GM12878 (cell line): ENCODE results near the gene FKBP2.

Source experiments
- CHD4 ChIP-seq: fragments of 200-600 bp; sonication (generic); IDR thresholded peaks from 2 replicates; pipeline ENCODE4 v1.6.1; 2016; ENCODE audit warnings: mild to moderate bottlenecking
- EZH2 ChIP-seq: IDR thresholded peaks from 2 replicates; pipeline ENCODE4 v1.6.1; 2012; ENCODE audit warnings: low read depth, mild to moderate bottlenecking, control low read depth, inconsistent platforms, low read length, borderline replicate concordance; ENCODE audit not compliant: control insufficient read depth
- GABPA ChIP-seq: IDR thresholded peaks from 2 replicates; pipeline ENCODE4 v1.6.1; 2014; ENCODE audit warnings: antibody characterized with exemption, low read depth, mild to moderate bottlenecking, inconsistent platforms
- POLR2A ChIP-seq: IDR thresholded peaks from 2 replicates; pipeline ENCODE4 v1.6.1; 2011; ENCODE audit warnings: low read depth, mild to moderate bottlenecking, low read length
- RAD51 ChIP-seq: fragments of 450-650 bp; IDR thresholded peaks from 2 replicates; pipeline ENCODE4 v1.6.1; 2016; ENCODE audit warnings: moderate library complexity, mild to moderate bottlenecking, inconsistent platforms
- RCOR1 ChIP-seq: conservative IDR thresholded peaks from 2 replicates; pipeline ENCODE4 v1.6.1; 2012; ENCODE audit warnings: low read depth, low read length, improper control_type of control experiment
- SMC3 ChIP-seq: IDR thresholded peaks from 2 replicates; pipeline ENCODE4 v1.6.1; 2011; ENCODE audit warnings: low read length, improper control_type of control experiment, borderline replicate concordance
- SREBF2 ChIP-seq: IDR thresholded peaks from 2 replicates; pipeline ENCODE4 v1.6.1; 2012; ENCODE audit warnings: mild to moderate bottlenecking, low read length
- TAF1 ChIP-seq: IDR thresholded peaks from 2 replicates; pipeline ENCODE4 v1.6.1; 2011; ENCODE audit warnings: mild to moderate bottlenecking, low read depth, low read length, borderline replicate concordance
- ZNF274 ChIP-seq: IDR thresholded peaks from one replicate; pipeline ENCODE4 v1.8.0; 2011; ENCODE audit not compliant: insufficient read length, insufficient read depth
- TF ChIP-seq, protein P1 (sequence below), 3 experiments: IDR thresholded peaks in 2 of 3; conservative IDR thresholded peaks in 1 of 3; 2 replicates each; pipeline ENCODE4 v1.5.1; 2011; ENCODE audit warnings: low read depth in 3 of 3, low read length in 3 of 3, mild to moderate bottlenecking in 3 of 3, control low read depth in 2 of 3, moderate library complexity in 2 of 3, inconsistent platforms in 1 of 3, mixed read lengths in 1 of 3; ENCODE audit not compliant: control insufficient read depth in 2 of 3, insufficient read depth in 1 of 3; ENCODE audit errors: extremely low read depth in 1 of 3
- TF ChIP-seq, protein P2 (sequence below): fragments of 450-650 bp; formaldehyde crosslinking; IDR thresholded peaks from 2 replicates; pipeline ENCODE4 v1.4.0; 2022; ENCODE audit warnings: mild to moderate bottlenecking, moderate library complexity
- TF ChIP-seq, protein P3 (sequence below): fragments of 150-350 bp; IDR thresholded peaks from 2 replicates; pipeline ENCODE4 v1.6.1; 2016; ENCODE audit warnings: low read depth, low read length

DNA sequence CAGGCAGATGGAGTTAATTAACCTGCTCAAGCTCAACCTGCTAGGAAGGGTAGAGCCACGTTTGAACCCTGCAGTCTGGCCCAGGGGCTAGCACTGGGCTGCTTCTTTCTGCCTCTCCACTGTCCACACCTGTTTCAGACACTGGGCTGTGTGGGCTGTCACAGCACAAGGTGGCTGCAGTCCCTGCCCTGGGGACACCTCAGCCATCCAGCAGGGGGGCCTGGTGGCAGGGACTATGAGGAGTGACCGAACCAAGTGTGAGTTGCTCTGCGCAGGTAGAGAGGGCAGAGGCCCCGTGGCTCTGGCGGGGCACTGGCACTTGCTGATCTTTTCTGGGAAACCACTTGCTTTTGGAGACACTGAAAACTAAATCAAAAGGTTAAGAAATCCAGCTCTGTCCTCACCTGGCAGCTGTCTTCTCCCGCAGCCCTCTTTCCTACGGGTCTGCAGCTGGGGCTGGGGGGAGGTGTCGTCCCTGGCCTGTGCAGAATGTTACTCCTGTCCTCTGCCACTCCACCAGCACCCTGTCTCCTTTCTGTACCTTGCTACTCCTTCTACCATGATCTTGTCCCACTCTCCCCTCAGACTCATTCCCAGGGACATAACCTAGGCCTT lies 37.8 kb downstream of the FKBP2 start:
- no peak for TF ChIP-seq SMC3
- TF ChIP-seq RCOR1, result no peak
- TF ChIP-seq, protein P1, sequence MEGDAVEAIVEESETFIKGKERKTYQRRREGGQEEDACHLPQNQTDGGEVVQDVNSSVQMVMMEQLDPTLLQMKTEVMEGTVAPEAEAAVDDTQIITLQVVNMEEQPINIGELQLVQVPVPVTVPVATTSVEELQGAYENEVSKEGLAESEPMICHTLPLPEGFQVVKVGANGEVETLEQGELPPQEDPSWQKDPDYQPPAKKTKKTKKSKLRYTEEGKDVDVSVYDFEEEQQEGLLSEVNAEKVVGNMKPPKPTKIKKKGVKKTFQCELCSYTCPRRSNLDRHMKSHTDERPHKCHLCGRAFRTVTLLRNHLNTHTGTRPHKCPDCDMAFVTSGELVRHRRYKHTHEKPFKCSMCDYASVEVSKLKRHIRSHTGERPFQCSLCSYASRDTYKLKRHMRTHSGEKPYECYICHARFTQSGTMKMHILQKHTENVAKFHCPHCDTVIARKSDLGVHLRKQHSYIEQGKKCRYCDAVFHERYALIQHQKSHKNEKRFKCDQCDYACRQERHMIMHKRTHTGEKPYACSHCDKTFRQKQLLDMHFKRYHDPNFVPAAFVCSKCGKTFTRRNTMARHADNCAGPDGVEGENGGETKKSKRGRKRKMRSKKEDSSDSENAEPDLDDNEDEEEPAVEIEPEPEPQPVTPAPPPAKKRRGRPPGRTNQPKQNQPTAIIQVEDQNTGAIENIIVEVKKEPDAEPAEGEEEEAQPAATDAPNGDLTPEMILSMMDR (IDR thresholded peaks at IDR 0.05 in 2 of 3, conservative IDR thresholded peaks at IDR 0.05 in 1 of 3; ENCODE audit: control insufficient read depth in 2 of 3, extremely low read depth in 1 of 3, insufficient read depth in 1 of 3, low read depth in 3 of 3, low read length in 3 of 3), result no peak
- TF ChIP-seq CHD4, result no peak
- TF ChIP-seq GABPA, result no peak
- TF ChIP-seq, protein P2, sequence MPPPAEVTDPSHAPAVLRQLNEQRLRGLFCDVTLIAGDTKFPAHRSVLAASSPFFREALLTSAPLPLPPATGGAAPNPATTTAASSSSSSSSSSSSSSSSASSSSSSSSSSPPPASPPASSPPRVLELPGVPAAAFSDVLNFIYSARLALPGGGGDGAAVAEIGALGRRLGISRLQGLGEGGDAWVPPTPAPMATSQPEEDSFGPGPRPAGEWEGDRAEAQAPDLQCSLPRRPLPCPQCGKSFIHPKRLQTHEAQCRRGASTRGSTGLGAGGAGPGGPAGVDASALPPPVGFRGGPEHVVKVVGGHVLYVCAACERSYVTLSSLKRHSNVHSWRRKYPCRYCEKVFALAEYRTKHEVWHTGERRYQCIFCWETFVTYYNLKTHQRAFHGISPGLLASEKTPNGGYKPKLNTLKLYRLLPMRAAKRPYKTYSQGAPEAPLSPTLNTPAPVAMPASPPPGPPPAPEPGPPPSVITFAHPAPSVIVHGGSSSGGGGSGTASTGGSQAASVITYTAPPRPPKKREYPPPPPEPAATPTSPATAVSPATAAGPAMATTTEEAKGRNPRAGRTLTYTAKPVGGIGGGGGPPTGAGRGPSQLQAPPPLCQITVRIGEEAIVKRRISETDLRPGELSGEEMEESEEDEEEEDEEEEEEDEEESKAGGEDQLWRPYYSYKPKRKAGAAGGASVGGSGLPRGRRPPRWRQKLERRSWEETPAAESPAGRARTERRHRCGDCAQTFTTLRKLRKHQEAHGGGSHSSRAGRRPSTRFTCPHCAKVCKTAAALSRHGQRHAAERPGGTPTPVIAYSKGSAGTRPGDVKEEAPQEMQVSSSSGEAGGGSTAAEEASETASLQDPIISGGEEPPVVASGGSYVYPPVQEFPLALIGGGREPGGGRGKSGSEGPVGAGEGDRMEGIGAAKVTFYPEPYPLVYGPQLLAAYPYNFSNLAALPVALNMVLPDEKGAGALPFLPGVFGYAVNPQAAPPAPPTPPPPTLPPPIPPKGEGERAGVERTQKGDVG (CRISPR knock-in tag), result no peak
- no peak for TF ChIP-seq POLR2A
- TF ChIP-seq ZNF274, result no peak
- TF ChIP-seq EZH2, result no peak
- no peak for TF ChIP-seq SREBF2
- no peak for TF ChIP-seq TAF1
- TF ChIP-seq RAD51, result no peak
- TF ChIP-seq, protein P3, sequence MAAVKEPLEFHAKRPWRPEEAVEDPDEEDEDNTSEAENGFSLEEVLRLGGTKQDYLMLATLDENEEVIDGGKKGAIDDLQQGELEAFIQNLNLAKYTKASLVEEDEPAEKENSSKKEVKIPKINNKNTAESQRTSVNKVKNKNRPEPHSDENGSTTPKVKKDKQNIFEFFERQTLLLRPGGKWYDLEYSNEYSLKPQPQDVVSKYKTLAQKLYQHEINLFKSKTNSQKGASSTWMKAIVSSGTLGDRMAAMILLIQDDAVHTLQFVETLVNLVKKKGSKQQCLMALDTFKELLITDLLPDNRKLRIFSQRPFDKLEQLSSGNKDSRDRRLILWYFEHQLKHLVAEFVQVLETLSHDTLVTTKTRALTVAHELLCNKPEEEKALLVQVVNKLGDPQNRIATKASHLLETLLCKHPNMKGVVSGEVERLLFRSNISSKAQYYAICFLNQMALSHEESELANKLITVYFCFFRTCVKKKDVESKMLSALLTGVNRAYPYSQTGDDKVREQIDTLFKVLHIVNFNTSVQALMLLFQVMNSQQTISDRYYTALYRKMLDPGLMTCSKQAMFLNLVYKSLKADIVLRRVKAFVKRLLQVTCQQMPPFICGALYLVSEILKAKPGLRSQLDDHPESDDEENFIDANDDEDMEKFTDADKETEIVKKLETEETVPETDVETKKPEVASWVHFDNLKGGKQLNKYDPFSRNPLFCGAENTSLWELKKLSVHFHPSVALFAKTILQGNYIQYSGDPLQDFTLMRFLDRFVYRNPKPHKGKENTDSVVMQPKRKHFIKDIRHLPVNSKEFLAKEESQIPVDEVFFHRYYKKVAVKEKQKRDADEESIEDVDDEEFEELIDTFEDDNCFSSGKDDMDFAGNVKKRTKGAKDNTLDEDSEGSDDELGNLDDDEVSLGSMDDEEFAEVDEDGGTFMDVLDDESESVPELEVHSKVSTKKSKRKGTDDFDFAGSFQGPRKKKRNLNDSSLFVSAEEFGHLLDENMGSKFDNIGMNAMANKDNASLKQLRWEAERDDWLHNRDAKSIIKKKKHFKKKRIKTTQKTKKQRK, result no peak
